Fibroblast of skin of left quadriceps (primary cell): Measurements from ENCODE around the gene UBE2U.
"Not testable (repeated sequence)": the region's sequence is repeated elsewhere in the genome, so short reads cannot be mapped to it uniquely, and the experiment has no call there.

Experiments used
- DNase-seq, 2 experiments: peaks; one replicate each; pipeline ENCODE4 v3.0.0-alpha.2; 2013; ENCODE audit warnings: low read depth in 2 of 2

Gene UBE2U

DNA sequence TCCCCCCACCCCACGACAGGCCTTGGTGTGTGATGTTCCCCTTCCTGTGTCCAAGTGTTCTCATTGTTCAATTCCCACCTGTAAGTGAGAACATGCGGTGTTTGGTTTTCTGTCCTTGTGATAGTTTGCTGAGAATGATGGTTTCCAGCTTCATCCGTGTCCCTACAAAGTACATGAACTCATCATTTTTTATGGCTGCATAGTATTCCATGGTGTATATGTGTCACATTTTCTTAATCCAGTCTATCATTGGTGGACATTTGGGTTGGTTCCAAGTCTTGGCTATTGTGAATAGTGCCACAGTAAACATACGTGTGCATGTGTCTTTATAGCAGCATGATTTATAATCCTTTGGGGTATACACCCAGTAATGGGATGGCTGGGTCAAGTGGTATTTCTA is 36.1 kb downstream of the UBE2U start:
- not testable (repeated sequence) for DNase-seq

DNA sequence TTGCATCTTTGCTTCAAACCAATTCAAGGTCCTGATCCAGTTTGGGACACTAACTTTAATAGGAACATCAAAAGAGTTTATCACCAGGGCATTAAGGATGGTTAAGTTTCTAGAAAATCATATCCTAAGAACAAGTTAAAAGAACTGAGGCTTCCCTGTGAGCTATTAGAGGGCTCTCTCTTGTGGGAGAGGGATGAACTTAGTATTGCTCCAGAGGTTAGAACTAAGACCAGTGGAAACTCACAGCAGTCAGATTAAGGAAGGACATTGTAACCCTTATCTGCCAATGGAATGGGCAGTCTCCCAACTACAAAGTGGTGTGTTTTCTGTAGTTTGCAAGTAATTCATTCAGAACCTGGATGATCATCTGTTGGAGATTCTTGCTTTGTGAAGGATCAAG is 36.8 kb downstream of the UBE2U start:
- no peak for DNase-seq

DNA sequence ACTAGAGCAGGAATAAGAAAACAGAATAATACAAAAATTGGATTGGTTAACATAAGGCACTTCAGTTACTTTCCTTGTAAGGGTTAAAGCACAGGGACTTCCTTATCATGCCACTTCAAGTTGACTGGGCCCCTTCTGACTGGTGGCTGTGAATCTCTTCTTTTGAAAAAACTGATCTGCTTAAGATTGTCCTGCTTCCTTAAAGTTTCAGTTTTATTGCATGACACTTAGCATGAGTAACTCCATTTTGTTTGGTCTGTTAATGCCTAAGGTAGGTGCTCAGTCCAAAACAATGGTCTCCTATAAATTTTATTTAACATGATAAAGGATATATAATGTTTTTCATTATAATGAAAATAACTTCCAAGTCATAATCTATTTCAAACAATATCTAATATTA is 37.6 kb downstream of the UBE2U start:
- DNase-seq, result no peak

DNA sequence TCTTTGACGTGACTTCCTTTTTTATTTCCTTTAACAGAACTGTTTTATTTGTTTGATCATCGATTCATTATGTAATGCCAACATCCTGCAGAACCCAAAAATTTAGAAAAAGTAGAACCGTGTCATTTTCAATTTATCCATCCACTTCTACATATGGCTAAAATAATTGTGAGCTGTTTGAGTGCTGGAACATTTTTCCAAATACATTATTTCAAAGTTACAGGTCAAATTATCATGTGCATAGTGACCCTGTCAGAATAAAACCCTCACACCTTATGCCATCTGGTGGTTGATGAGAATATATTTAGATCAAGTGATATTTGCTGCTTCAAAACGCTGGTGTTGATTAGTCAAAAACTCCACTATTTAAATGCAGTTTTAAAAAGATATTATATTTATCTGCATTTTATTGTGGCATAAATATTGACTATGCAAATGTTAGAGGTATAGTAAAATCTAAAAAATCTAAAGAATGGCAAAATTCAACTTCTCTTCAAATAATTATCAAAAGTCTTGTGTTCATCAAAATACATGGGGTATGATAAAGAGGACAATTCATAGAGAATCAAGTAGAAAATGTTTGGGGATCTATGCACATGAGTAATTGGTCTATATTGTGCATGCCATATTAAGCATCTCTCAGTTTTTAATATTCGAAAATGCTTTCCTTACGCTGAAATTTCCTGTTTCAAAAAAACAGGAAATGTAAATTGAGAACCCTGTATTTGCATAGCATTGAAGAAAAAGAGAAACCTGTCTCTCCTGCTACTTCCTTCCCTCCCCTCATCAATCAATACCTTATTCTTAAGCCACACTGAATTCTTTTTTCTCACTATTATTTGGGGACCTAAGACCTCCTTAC is 39.7 kb downstream of the UBE2U start:
- peak; percentile 12 to 21 for DNase-seq

DNA sequence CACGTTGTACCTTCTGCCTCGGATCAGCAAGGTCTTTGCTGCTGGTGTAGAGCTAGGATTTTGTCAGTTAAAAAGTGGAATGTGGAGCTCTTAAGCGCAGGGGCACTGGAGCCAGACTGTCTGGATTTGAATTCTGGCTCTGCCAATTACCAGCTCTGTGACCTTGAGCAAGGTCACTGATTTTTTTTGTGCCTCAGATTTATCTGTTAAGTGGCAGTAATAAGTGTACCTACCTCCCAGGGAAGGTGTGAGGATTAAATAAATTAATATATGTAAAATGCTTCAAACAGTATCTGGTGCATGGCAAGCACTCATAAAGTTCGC is 40.3 kb downstream of the UBE2U start:
- no peak for DNase-seq

DNA sequence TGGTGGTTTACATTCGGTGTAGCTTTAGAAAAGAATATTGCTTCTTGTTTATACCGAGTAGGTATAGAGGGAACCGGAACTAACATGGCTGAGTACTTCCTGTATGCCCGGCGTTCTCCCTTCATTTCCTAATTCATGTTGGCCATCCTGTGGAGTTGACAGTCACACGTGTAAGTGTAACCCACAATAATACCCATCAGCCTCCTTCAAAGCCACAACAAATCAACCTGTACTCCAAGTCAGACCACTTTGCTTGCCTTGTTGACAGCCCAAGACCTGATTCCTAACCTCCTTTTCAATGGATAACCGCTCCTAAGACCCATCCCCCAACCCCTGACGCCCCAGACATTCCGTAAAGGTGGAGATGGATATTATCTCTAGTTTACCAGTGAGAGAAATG is 42.1 kb downstream of the UBE2U start:
- no peak for DNase-seq

DNA sequence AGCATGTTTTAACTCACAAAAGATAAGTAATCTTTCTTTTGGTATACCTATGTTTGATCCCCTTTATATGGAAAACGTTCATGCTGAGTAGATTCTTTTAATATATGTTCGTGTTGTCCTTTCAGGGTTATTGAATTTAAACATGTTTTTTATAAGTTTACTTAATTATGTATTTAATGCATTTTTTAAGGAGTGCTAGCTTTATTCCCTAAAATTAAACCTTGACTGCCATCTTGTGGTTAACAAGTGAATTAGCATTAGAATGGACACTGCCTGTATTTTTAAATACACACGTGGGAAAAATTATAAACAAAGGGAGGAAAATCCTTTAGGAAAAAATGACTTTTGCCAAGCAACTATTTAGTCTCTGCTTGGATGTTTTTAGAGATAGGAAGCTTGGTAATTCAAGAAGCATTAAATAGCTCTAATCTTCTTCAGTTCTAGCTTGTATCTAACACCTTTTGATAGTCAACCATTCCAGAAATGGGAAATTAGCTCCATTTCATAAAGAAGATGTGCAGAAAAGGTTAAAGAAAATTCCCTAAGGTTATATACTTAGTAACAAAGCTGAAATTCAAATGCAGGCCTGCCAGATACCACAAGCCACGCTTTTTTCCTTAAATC is 43.0 kb downstream of the UBE2U start:
- peak; percentile 23 to 36 for DNase-seq

DNA sequence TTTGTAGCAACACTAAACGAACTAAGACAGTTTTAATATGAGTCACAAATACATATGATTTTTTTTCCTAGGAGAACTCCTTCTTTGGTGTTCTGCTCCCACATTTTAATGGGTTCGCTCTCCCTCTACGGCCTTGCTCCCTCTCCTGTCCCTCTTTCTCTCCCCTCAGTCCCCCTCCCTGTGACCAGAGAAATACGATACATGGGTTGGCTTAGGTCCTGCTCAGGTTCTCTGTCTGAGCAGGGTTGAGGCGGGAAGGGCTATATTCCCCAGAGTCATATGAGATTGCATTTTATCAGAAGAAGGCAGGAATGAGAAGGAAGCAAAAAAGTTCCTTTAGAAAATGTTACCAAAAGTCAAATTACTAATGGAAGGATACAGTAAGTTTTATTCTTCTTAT is 44.6 kb downstream of the UBE2U start:
- no peak for DNase-seq

DNA sequence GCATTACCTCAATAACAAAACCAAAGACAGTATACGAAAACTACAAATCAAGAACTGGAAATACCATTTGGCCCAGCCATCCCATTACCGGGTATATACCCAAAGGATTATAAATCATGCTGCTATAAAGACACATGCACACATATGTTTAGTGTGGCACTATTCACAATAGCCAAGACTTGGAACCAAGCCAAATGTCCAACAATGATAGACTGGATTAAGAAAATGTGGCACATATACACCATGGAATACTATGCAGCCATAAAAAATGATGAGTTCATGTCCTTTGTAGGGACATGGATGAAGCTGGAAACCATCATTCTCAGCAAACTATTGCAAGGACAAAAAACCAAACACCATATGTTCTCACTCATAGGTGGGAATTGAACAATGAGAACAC is 47.0 kb downstream of the UBE2U start:
- not testable (repeated sequence) for DNase-seq

DNA sequence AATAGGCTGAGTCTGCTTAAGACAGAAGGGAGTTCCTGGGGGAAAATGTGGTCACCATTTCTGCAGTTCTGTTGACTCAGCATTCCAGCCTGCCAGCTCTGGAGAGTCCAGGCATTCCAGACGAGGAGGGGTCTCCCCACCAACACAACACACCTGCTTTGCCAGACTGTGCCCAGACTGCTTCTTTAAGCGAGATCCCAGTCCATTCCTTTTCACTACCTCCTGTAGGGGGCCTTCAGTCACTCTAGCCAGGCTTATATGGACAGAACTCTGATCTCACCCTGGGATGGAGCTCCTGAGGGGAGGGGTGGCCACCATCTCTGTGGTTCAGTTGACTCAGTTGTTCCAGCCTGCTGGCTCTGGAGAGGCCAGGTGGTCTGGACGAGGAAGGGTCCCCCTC is 48.5 kb downstream of the UBE2U start:
- no peak for DNase-seq

DNA sequence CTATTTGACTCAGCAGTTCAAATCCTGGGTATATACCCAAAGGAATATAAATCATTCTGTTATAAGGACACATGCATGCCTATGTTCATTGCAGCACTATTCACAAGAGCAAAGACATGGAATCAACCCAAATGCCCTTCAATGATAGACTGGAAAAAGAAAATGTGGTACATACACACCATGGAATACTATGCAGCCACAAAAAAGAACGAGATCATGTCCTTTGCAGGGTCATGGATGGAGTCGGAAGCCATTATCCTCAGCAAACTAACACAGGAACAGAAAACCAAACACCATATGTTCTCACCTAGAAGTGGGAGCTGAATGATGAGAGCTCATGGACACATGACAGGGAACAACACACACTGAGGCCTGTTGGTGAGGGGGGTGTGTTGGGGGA is 53.8 kb downstream of the UBE2U start:
- DNase-seq, result not testable (repeated sequence)

DNA sequence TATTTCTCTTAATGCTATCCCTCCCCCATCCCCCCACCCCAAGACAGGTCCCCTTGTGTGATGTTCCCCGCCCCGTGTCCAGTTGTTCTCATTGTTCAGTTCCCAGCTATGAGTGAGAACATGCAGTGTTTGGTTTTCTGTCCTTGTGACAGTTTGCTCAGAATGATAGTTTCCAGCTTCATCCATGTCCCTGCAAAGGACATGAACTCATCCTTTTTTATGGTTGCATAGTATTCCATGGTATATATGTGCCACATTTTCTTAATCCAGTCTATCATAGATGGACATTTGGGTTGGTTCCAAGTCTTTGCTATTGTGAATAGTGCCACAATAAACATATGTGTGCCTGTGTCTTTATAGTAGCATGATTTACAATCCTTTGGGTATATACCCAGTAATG is 55.0 kb downstream of the UBE2U start:
- DNase-seq, result not testable (repeated sequence)

DNA sequence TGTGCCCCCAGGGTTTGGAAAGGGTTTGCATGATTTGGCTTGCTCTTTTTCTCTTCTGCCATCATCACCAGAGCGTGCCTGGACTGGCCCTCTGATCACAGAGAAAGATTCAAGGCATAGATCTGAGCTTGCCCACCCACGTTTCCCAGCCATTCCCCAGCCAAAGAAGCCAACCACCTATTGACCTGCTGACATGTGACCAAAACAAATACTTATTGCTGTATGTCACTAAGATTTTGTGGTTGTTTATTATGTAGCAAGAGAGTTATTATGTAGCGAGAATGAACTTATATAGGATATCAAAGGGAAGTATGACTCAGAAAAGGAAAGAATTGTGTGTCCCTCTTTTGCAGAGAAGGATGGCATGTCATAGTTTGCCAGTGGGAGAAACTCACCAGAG is 59.9 kb downstream of the UBE2U start:
- no peak for DNase-seq

DNA sequence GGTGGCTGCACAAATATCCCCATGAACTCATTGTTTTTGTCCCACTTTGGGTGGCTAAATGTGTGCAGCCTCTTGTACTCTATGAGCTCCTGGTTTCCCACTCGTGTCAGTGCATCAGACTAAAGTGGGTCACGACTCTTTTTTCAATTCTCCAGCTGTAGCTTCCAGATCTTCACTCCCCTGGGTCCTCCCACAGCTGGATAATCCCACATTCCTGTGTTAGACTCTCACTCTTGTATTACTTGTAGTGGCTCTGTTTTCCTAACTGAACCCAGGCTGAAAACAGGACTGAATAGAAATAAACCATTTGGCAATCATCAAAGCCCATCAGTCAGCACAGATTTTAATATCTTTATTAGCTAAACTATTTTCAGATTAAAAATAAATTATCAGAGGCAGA is 60.4 kb downstream of the UBE2U start:
- no peak for DNase-seq

DNA sequence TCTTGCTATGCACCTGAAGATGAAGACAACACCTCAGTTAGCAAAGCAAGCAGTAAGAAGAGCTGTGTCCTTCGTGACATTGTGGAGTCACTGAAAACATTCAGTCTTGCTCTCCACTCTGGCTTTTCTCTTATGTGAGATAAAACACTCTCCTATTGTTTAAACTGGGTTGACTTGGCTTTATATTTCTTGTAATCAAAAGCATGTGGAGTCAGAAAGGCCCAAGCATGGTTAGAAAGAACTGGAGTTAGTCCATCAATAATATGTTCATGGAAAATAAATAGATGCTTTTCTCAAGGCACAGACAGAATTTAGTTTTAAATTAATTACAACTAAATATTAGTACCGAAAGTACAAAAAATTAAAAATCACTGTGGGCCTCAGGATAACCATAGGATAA is 61.7 kb downstream of the UBE2U start:
- DNase-seq, result no peak

DNA sequence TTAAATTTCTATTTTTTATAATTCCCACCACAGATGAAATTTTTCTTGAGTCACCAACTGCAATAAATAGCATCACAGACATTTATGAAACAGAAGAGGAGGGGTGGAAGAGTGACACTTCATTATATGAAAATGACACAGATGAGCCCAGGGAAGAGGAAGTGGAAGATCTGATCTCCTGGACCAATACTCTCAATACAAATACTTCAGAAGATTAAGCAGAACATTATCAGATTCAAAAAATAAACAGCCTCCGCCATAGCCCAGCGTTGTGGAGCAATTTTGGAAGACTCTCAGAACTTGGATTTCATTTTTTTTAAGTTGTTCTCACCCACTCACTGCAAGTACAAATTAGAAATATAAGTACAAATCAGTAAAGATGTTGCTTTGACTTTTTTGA is 63.6 kb downstream of the UBE2U start:
- DNase-seq, result no peak

DNA sequence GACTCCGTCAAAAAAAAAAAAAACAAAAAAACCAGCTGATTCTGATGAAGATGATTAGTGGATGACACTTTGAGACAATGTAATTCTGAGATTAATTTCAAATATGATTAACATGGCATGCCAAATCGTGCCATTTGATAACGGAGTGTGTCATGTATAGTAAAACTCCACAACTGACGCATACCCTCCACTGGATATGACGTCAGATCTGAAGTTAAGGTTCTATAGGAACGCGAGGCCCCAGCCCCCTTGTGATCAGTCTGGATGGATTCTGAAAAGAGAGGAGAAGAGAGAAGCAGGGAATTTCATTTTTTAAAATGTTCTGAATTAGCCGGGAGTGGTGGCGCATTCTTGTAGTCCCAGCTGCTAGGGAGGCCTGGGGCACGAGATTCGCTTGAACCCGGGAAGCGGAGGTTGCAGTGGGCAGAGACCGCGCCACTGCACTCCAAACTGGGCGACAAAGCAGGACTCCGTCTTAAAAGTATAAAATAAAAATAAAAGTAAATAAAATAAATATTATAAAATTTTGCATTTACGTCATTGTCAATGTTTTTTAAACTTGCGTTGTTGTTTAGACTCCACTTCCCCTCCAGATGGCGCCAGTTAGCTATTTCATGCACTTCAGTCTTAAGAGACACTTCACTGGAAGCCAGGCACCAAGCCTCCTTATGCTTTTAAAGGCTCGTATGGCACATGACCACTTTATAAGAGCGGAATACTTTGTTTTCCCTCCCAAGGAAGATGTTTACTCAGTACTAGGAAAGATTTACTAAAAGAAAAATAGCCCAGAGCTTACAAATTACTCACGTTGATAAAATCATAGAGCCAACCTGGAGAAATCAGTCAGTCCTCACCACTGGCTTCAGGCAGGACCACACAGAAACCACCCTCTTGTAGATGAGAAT is 65.5 kb downstream of the UBE2U start:
- peak; percentile 51 to 67 for DNase-seq

DNA sequence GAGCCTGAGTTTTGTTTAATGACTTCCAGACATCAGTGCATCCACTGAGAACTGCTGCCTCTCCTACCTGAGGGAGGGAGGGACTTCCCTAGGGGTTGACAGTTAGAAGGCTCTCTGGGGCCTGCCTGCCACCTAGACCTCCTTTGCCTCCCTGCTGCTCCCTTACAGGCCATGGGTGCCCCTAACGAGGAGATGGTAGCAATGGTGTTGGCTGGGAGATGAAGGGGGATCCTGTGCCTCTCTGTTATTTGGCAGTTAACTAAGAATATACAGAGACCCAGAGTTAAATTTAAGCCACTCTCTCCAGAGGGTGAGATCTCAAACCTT is 66.1 kb downstream of the UBE2U start:
- no peak for DNase-seq

DNA sequence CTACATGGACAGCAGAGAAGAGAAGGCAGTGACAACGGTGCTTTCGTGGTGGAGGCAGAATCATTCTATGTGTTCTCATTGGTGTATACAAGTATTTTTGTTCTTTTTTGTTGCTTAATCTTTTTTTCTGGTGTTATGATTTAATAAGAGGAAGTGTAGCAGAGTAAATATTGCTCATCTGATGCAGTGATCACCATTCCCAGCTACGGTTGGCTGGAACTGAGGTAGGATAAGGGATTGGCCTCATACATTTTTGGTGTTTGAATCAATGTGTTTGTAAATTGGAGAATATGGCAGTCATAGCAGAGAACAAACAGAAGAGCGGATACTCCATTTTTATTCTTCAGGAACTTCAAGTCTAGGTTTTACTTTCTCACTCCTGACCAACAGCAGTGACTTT is 76.6 kb downstream of the UBE2U start:
- DNase-seq, result no peak

DNA sequence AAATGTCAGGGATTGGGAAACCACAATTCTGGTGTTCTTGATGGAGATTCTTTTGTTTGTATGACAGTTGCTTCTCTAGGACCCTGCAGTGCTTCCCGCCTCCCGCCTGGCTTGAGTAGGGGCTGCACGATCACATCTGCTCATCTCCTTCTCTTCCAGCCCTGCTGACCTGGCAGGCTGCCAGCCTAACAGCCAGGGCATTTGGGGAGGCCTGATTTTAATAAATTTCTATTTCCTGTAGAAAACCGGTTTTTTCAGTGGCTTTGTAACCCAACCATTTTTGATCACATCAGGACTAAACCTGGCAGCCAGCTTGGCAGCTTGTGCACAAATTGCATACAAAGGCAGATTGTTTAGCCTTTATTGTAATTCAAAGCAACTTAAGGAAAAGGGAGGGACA is 78.9 kb downstream of the UBE2U start:
- no peak for DNase-seq

DNA sequence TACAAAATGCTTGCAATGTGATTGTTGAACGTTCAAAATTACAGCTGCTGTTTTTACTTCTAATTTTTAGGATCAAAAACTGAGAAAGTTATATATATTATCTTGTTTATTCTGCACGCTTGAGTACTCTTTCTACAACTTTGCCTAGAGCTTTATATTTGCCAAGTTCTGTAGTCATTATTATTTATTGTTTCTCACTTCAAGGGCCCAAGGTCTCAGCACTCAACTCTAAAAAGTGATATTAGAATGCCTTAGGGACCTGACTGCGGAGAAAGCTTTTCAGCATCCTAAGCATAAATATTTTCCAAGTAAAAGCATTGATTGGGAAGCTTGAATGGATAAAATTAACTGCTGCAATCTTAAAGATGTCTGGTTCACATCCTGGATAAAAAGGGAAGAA is 83.6 kb downstream of the UBE2U start:
- no peak for DNase-seq

DNA sequence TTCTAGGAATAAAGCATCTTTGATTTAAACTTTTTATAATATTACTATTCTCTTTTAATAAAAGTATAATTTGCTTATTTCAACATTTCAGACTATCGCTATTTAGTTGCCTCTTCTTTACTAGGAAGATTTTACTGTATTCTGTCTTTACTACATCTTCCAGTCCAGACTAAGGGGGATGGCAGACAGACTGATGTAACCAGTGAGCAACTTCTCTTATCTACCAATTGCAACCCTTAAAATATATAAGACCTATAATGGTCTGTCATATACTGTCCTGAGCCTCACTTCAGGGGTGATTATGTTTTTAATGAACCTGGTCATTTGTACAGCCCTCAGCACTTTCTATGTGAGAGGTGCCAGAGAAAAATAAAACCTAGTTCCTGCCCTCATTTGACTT is 87.0 kb downstream of the UBE2U start:
- DNase-seq, result no peak

DNA sequence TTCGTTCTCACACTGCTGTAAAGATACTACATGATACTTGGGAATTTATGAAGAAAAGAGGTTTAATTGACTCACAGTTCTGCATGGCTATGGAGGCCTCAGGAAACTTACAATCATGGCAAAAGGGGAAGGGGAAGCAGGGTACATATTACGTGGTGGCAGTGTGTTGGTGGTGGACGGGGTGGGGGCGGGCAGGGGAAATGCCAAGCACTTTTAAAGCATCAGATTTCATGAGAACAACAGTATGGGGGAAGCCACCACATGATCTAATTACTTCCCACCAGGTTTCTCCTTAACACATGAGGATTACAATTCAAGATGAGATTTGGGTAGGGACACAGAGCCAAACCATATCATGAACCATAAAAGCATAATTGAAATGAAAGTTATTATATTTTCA is 88.5 kb downstream of the UBE2U start:
- DNase-seq, result no peak
